HG02938 (cell line): ENCODE results near the gene IL16.

Experiments
- ATAC-seq: cut with Tn5 transposase; IDR thresholded peaks from one replicate; pipeline ENCODE4 v1.9.1; 2021; ENCODE audit warnings: mild to moderate bottlenecking, moderate library complexity; ENCODE audit not compliant: unreplicated experiment

IL16 gene

GRCh38 chr15:81273200-81273599, 76.5 kb downstream of the IL16 start:
- ATAC-seq = no peak

GRCh38 chr15:81273855-81274254, 77.2 kb downstream of the IL16 start:
- no peak for ATAC-seq

DNA sequence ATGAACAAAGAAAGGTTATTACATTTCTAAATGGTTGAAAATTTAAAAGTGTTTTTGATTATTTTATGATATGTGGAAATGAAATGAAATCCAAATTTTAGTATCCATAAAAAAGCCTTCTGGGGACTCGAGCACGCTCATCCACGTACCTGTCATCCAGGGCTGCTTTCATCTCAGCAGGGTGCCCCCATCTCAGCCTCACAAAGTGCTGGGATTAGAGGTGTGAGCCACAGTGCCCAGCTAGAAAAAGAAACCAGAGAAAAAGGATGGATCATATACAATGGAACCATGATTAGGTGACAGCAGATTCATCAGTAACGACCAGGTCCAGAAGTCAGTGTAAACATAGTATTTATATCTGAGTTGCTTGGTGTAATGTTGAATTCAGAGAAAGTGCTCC, 77.6 kb downstream of the IL16 start:
- no peak for ATAC-seq

GRCh38 chr15:81274931-81275707, 78.4 kb downstream of the IL16 start:
- ATAC-seq = peak; percentile 90

- ATAC-seq = no peak
Measured at GRCh38 chr15:81275711-81276392, 79.2 kb downstream of the IL16 start.

- ATAC-seq = no peak
Measured at GRCh38 chr15:81276967-81277366, 80.3 kb downstream of the IL16 start.

DNA sequence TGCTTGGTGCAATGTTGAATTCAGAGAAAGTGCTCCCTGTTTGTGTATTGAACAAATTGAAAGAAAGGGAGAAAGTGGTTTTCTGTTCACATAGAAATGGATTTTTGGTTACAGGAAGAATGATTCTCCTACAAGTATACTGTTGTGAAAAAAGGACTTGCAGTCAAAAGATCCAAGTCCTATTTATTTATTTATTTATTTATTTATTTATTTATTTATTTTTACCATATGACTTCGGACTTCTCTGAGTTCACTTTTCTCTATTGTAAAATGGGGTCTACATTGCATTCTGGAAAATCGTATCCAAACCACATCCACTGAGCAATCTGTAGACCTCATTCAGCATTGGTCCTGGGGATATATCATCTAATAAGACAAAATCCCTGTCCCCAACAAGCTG, 81.2 kb downstream of the IL16 start:
- no peak for ATAC-seq

DNA sequence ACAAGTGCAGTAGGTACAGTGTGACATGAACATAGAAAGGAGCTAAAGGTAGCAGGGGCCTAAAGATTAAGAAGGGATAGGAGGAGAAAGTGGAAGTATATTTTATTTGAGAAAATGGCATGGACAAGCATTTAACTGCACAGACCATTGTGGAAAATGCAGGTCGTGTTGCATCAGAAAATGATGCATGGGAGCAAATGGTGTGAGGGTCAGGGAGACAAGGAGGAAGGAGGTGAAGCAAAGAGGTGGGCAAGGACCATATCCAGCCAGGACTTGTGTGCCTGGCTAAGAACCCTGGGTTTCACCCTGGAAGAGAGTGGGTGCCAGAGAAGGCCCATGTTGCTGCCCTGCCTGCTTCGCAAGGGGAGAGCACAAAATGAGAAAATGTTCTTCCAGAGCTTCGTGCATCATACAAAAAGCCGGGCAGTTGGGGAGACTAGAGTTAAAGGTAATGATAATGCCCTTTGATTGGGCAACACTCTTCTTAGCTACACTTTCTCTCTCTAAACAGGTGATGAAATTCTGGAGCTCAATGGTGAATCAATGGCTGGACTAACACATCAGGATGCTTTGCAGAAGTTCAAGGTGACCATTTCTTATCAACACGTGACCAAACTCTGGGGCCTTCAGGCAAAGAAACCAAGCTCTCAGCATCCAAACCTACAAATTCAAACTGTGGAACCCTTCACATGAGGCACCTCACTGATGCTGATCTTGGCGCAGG, 81.8 kb downstream of the IL16 start:
- ATAC-seq = no peak

DNA sequence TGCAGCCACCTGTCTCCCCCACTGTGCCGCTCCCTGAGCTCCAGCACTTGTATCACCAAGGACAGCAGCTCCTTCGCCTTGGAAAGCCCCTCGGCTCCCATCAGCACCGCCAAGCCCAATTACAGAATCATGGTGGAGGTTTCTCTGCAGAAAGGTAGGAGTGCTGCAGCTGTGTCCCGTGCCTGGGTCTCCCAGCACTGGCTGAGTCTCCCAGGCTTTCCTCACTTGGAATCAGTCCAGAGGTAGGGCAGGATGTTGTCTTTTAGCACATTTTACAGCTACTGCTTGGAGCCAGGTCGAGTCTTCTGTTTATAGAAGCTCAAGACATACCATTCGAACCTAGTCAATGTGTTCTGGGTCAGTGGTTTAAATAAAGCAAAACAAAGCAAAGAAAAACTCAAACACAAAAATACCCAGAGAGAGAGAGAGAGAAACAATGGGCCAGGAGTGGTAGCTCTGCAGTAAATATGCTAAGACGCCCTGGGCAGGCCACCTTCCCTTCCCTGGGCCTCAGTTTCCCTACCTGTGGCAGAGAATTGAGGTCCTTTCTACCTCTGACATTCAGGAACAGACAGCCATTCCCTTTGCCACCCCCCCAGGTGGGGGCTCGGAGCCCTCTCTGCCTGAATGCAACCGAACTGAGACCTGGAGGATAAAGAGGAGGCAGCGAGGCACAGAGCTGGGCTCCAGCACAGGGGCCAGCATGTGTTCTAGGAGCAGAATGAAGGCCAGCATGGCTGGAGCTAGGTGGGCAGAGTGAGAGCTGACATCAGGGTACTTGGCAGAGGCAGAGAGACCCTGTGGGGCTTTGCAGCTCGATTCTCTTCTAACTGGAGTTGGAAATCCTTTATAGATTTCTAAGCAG, 83.2 kb downstream of the IL16 start:
- ATAC-seq = no peak

DNA sequence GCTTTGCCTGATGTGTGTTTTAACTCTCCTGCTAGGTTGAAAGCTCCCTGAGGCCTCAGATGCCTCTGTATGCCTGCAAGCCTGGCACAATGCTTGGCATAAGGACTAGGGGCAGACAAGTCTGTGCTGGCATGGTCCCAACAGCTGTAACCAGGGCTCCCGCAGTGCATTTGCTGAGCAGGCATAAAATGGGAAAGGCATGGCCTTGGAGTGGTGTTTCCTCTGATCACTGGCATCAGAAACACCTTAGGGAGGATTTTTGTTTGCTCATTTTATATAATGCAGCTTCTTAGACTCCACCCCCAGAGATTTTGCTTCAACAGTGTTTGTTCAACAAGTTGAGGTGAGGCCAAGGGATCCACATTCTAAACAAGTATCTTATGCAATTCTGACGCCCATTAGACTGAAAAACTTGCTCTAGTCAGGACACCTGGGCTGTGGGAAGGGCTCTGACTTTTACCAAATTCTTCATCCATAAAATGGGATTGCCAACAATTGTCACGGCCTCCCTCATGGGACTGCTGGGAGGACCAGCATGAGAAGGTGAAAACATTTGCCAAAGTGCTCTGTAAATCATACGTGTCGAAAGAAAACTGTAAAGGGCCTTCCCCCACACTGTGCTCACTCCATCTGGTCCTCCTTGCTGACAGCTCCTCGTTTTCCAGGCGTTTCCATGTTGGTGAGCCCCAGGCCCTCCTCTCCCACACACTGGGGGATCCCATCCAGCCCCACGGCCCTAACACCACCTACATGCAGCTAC, 84.2 kb downstream of the IL16 start:
- ATAC-seq = no peak

DNA sequence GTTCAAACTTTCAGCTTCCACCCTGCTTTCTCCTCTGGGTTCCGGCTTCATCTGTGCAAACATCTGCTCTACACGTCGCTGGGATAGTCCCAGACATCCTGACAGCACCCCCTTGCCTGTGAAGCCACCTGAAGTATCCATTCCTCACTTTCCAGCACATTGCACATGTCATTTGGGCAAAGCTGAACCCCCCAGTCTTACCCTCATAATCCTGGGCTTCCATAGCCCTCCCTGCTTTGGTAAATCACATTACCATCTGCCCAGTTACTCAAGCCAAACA, 84.7 kb downstream of the IL16 start:
- no peak for ATAC-seq

- ATAC-seq = no peak
Measured at GRCh38 chr15:81281766-81282605, 85.3 kb downstream of the IL16 start.

DNA sequence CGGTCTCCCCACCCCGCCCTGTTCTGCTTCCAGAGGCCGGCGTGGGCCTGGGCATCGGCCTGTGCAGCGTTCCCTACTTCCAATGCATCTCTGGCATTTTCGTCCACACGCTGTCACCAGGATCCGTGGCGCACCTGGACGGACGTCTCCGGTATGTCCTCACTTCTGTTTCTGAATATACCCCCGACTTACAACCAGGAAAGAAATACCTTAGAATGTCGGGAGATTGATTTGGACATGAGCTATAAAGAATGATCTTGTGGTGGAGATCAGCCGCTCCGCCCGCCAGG, 85.9 kb downstream of the IL16 start:
- no peak for ATAC-seq

GRCh38 chr15:81282911-81283310, 86.2 kb downstream of the IL16 start:
- ATAC-seq = no peak

- no peak for ATAC-seq
Measured at GRCh38 chr15:81284256-81285031, 87.8 kb downstream of the IL16 start.

GRCh38 chr15:81285461-81285860, 88.8 kb downstream of the IL16 start:
- no peak for ATAC-seq

DNA sequence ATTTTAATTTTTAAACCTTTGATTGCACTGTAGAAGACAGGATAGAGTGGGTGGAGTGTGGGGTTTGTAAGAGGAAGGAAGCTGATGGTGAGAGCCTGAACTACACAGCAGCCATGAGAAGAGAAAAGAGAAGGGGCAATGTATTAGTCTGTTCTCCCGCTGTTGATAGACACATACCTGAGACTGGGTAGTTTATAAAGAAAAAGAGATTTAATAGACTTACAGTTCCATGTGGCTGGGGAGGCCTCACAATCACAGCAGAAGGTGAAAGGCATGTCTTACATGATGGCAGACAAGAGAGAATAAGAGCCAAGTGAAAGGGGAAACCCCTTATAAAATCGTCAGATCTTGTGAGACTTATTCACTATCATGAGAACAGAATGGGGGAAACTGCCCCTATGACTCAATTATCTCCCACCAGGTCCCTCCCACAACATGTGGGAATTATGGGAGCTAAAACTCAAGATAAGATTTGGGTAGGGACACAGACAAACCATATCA, 90.0 kb downstream of the IL16 start:
- ATAC-seq = peak; percentile 42

GRCh38 chr15:81288040-81288439, 91.4 kb downstream of the IL16 start:
- no peak for ATAC-seq

GRCh38 chr15:81288616-81289015, 91.9 kb downstream of the IL16 start:
- ATAC-seq = no peak
